Liver (tissue), 9 donors: ENCODE measurements around the gene ERV3-1. TPM values are rescaled to one million over a fixed set of nuclear protein-coding genes. Genes with fewer than 3 reads are reported as not detected.

Source experiments
- DNase-seq: peaks from one replicate; pipeline ENCODE4 v3.0.0-alpha.2; 2017; ENCODE audit warnings: low spot score
- H3K27ac ChIP-seq, 2 donors: one replicate each; pipeline ENCODE4 v1.7.0; 2013; ENCODE audit warnings: inconsistent platforms in 2 of 2, low read length in 2 of 2, control low read depth in 1 of 2, low read depth in 1 of 2, mild to moderate bottlenecking in 1 of 2
- H3K27me3 ChIP-seq, 4 donors: one replicate each; pipeline versions ENCODE4 v1.6.1 to v1.7.0; 2013; ENCODE audit warnings: low read length in 3 of 4, inconsistent platforms in 1 of 4, mild to moderate bottlenecking in 1 of 4, moderate library complexity in 1 of 4; ENCODE audit not compliant: control insufficient read depth in 4 of 4, insufficient read depth in 4 of 4
- H3K36me3 ChIP-seq, 4 donors: one replicate each; pipeline versions ENCODE4 v1.6.1 to v1.7.0; 2013; ENCODE audit warnings: low read length in 3 of 4, mild to moderate bottlenecking in 3 of 4, low read depth in 1 of 4, moderate library complexity in 1 of 4; ENCODE audit not compliant: control insufficient read depth in 4 of 4, insufficient read depth in 3 of 4
- H3K4me1 ChIP-seq, 4 donors: one replicate each; pipeline versions ENCODE4 v1.6.1 to v1.7.0; 2013; ENCODE audit warnings: low read length in 3 of 4, mild to moderate bottlenecking in 3 of 4, moderate library complexity in 1 of 4; ENCODE audit not compliant: control insufficient read depth in 4 of 4, insufficient read depth in 4 of 4
- H3K4me3 ChIP-seq, 3 donors: one replicate each; pipeline versions ENCODE4 v1.6.1 to v1.7.0; 2013; ENCODE audit warnings: low read length in 3 of 3, control low read depth in 1 of 3, low read depth in 1 of 3, mild to moderate bottlenecking in 1 of 3
- H3K9ac ChIP-seq, 2 donors: one replicate each; pipeline ENCODE4 v1.7.0; 2013; ENCODE audit warnings: low read length in 2 of 2, mild to moderate bottlenecking in 2 of 2, moderate library complexity in 2 of 2, control low read depth in 1 of 2, low read depth in 1 of 2
- H3K9me3 ChIP-seq, 4 donors: one replicate each; pipeline versions ENCODE4 v1.6.1 to v1.7.0; 2013; ENCODE audit warnings: low read length in 3 of 4; ENCODE audit not compliant: control insufficient read depth in 4 of 4
- ATF3 ChIP-seq: IDR thresholded peaks from 2 replicates; pipeline ENCODE4 v1.6.1; 2016; ENCODE audit warnings: antibody characterized with exemption
- CTCF ChIP-seq: fragments of 150-350 bp; IDR thresholded peaks from 2 replicates; pipeline ENCODE4 v1.5.1; 2017; ENCODE audit warnings: improper control_type of control experiment, low read depth, low read length; ENCODE audit not compliant: missing input control
- FOXA1 ChIP-seq: IDR thresholded peaks from 2 replicates; pipeline ENCODE4 v1.6.1; 2016; ENCODE audit warnings: antibody characterized with exemption
- FOXA2 ChIP-seq: IDR thresholded peaks from 2 replicates; pipeline ENCODE4 v1.6.1; 2016; ENCODE audit warnings: antibody characterized with exemption
- GABPA ChIP-seq, 2 donors: IDR thresholded peaks in 1 of 2; conservative IDR thresholded peaks in 1 of 2; 2 replicates each; pipeline ENCODE4 v1.6.1; 2016; ENCODE audit warnings: antibody characterized with exemption in 2 of 2, mild to moderate bottlenecking in 1 of 2, moderate library complexity in 1 of 2
- HNF4A ChIP-seq, 2 donors: conservative IDR thresholded peaks; 2 replicates each; pipeline ENCODE4 v1.6.1; 2016; ENCODE audit warnings: antibody characterized with exemption in 2 of 2, mild to moderate bottlenecking in 2 of 2
- HNF4G ChIP-seq: IDR thresholded peaks from 2 replicates; pipeline ENCODE4 v1.6.1; 2016; ENCODE audit warnings: antibody characterized with exemption
- JUND ChIP-seq, 2 donors: IDR thresholded peaks; 2 replicates each; pipeline ENCODE4 v1.6.1; 2016; ENCODE audit warnings: antibody characterized with exemption in 2 of 2
- MAX ChIP-seq: IDR thresholded peaks from 2 replicates; pipeline ENCODE4 v1.6.1; 2016; ENCODE audit warnings: antibody characterized with exemption
- NR2F2 ChIP-seq: IDR thresholded peaks from 2 replicates; pipeline ENCODE4 v1.6.1; 2016; ENCODE audit warnings: antibody characterized with exemption
- RAD21 ChIP-seq, 2 donors: IDR thresholded peaks; 2 replicates each; pipeline ENCODE4 v1.6.1; 2016; ENCODE audit warnings: antibody characterized with exemption in 2 of 2, mild to moderate bottlenecking in 2 of 2
- REST ChIP-seq: IDR thresholded peaks from 2 replicates; pipeline ENCODE4 v1.6.1; 2016; ENCODE audit warnings: antibody characterized with exemption, mild to moderate bottlenecking
- RXRA ChIP-seq, 2 donors: IDR thresholded peaks; 2 replicates each; pipeline ENCODE4 v1.6.1; 2017 to 2018; ENCODE audit warnings: antibody characterized with exemption in 2 of 2, mild to moderate bottlenecking in 1 of 2
- SP1 ChIP-seq: IDR thresholded peaks from 2 replicates; pipeline ENCODE4 v1.6.1; 2018; ENCODE audit warnings: antibody characterized with exemption, mild to moderate bottlenecking
- TAF1 ChIP-seq: conservative IDR thresholded peaks from 2 replicates; pipeline ENCODE4 v1.6.1; 2016; ENCODE audit warnings: antibody characterized with exemption, mild to moderate bottlenecking
- YY1 ChIP-seq: IDR thresholded peaks from 2 replicates; pipeline ENCODE4 v1.6.1; 2016; ENCODE audit warnings: antibody characterized with exemption, mild to moderate bottlenecking
- WGBS: extraction: QIAGEN DNeasy Blood & Tissue Kit; methylation state at CpG from one replicate; pipeline ENCODE4 v1.1.7; 2013; 5-methylcytosine and 5-hydroxymethylcytosine counted together
- polyA plus RNA-seq, 2 donors: library from polyadenylated mRNA; stranded (reverse) in 1 of 2; unstranded in 1 of 2; fragments of 200-250 nt in 1 of 2; fragments of >200 nt in 1 of 2; fragmentation: Nextera tagmentation in 1 of 2; extraction: Ambion mirVana in 1 of 2; gene quantifications; one replicate each; pipeline versions ENCODE4 v1.2.1 to v1.2.3, GENCODE V29; 2013 to 2015
- total RNA-seq, 2 donors: library from RNA; depleted of rRNA; stranded (reverse); fragments of >200 nt; gene quantifications; one replicate each; pipeline ENCODE4 v1.2.3, GENCODE V29; 2014
- TF ChIP-seq, protein P1 (sequence below): IDR thresholded peaks from 2 replicates; pipeline ENCODE4 v1.6.1; 2016; ENCODE audit warnings: antibody characterized with exemption
- donor health status: healthy.
- donor health status: healthy.
- donor health status: healthy.
- donor health status: healthy.
- donor health status: healthy.

The ERV3-1 gene
- total and polyA plus RNA-seq, 4 donors = 1.7 to 6.5 (median 4.6) TPM

DNA sequence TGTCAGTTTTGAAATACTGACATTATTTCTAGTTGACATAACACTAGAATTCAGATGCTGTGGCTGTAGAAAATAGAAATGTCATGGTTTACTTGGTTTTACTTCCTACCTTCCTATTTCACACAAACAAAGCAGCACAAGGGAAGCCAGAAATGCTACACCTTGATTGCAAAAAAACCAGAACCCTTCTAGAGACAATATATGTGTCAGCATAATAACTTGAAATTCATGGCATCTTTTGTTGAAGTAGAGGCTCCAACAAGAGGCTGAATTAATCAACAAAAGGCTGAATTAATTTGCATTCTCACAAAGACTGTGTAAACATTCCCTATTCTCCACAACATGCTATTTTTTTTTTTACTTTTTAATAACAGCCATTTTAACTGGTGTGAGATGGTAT is 40.9 kb downstream of the ERV3-1 start:
- H3K9me3 ChIP-seq = peaks cover 1 to 13% (median 5%) of the 10 kb centered on the region in 4 donors
- no peaks in the 10 kb centered on the region for H3K27me3 ChIP-seq
- H3K9ac ChIP-seq = no peak overlapping the region
- no peak overlapping the region for H3K4me3 ChIP-seq
- H3K36me3 ChIP-seq = no peaks in the 10 kb centered on the region
- no peak for TF ChIP-seq RAD21 (IDR thresholded peaks at IDR 0.05)
- no peak for TF ChIP-seq HNF4G
- TF ChIP-seq CTCF = no peak
- no peak for TF ChIP-seq REST
- no peak for TF ChIP-seq YY1
- TF ChIP-seq, protein P1, sequence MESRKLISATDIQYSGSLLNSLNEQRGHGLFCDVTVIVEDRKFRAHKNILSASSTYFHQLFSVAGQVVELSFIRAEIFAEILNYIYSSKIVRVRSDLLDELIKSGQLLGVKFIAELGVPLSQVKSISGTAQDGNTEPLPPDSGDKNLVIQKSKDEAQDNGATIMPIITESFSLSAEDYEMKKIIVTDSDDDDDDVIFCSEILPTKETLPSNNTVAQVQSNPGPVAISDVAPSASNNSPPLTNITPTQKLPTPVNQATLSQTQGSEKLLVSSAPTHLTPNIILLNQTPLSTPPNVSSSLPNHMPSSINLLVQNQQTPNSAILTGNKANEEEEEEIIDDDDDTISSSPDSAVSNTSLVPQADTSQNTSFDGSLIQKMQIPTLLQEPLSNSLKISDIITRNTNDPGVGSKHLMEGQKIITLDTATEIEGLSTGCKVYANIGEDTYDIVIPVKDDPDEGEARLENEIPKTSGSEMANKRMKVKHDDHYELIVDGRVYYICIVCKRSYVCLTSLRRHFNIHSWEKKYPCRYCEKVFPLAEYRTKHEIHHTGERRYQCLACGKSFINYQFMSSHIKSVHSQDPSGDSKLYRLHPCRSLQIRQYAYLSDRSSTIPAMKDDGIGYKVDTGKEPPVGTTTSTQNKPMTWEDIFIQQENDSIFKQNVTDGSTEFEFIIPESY = no peak
- no peak for TF ChIP-seq FOXA1
- no peak for TF ChIP-seq ATF3
- TF ChIP-seq GABPA (IDR thresholded peaks at IDR 0.05 in 1 of 2, conservative IDR thresholded peaks at IDR 0.05 in 1 of 2) = no peak
- TF ChIP-seq RXRA (IDR thresholded peaks at IDR 0.05) = no peak
- H3K27ac ChIP-seq = no peak overlapping the region
- no peaks in the 10 kb centered on the region for H3K4me1 ChIP-seq
- DNase-seq = no peak

DNA sequence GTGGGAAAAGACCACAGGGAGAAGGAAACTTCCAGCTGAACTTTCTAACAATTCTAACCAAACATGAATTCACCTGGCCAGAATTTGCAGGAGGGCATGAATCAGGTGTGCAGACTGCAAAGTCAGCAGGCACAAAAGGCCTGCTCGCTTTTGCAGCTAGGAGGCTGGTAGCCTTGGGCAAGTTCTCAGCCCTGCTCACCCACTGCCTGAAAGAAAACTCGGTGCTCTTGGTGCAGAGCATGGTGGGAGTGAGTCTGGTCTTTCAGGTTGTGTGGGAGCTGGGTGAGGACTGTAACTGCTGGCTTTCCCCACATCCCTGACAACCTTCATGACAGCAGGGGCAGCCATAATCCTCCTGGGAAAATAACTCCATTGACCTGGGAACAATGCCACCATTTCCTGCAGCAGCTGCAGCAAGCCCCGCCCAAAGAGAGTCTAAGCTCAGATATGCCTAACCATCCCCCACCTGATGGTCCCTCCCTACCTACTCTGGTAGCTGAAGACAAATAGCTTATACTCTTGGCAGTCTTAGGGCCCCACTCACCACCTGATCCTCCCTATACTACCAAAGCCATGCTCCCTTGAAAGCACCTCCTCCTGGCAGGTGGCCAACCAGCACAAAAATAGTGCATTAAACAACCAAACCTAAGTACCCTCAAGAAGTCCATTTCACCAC is 47.3 kb downstream of the ERV3-1 start:
- peaks cover 0 to 7% (median under 1%) of the 10 kb centered on the region in 4 donors for H3K9me3 ChIP-seq
- DNase-seq = no peak
- H3K4me3 ChIP-seq = no peak overlapping the region
- no peaks in the 10 kb centered on the region for H3K4me1 ChIP-seq
- no peaks in the 10 kb centered on the region for H3K36me3 ChIP-seq
- H3K9ac ChIP-seq = no peak overlapping the region
- H3K27ac ChIP-seq = no peak overlapping the region
- H3K27me3 ChIP-seq = no peaks in the 10 kb centered on the region
- WGBS = 85% methylated on average over 3 of the region's 3 CpGs
- TF ChIP-seq TAF1 (no peak), RXRA (IDR thresholded peaks at IDR 0.05) (no peak), SP1 (no peak), MAX (no peak), NR2F2 (no peak), CTCF (no peak), RAD21 (IDR thresholded peaks at IDR 0.05) (no peak), JUND (IDR thresholded peaks at IDR 0.05) (no peak), FOXA1 (no peak), ATF3 (no peak), GABPA (IDR thresholded peaks at IDR 0.05 in 1 of 2, conservative IDR thresholded peaks at IDR 0.05 in 1 of 2) (no peak), HNF4A (conservative IDR thresholded peaks at IDR 0.05) (no peak), YY1 (no peak), FOXA2 (no peak)
- TF ChIP-seq, protein P1 = no peak
